ENCODE results near the gene MAP3K7. TPM values are rescaled to one million over a fixed set of nuclear protein-coding genes. Genes with fewer than 3 reads are reported as not detected.

The MAP3K7 gene
- total and polyA plus RNA-seq, 2 of the 4 experiments (the other 2 are of a cell fraction), result 26.5 to 29.9 TPM

GRCh38 chr6:90583179-90583835 is 3.6 kb downstream of the MAP3K7 start:
- Histone ChIP-seq H3K27ac (ENCODE audit: insufficient read depth, low read length) (no peak overlapping the region), H4K20me1 (ENCODE audit: insufficient read depth, low read length) (peaks cover 36% of the 10 kb centered on the region; the same call in 1 of the 2 replicates), H3K56ac (ENCODE audit: extremely low read depth, insufficient read depth, low read length) (no peak overlapping the region), H3K4ac (ENCODE audit: low read depth, low read length) (no peak overlapping the region), H4K5ac (ENCODE audit: low read depth, low read length) (no peak overlapping the region), H2AFZ (replicated peaks; ENCODE audit: low read length, poor library complexity) (no peak overlapping the region), H3K36me3 (ENCODE audit: control insufficient read depth, insufficient read depth, low read length) (no peaks in the 10 kb centered on the region), H3K4me2 (ENCODE audit: low read depth, low read length) (peak overlapping the region; percentile 87; the same call in 1 of the 2 replicates), H3K79me1 (ENCODE audit: low read depth in 1 of 2, low read length in 2 of 2) (peaks cover 0 to 39% of the 10 kb centered on the region in 2 experiments; a peak in 3 of 4 replicates), H4K91ac (ENCODE audit: insufficient read depth, low read depth, low read length) (no peak overlapping the region), H3K9me3 (ENCODE audit: control insufficient read depth, insufficient read depth, low read length) (no peaks in the 10 kb centered on the region), H3K4me3 (ENCODE audit: insufficient read depth, low read depth, low read length) (no peak overlapping the region), H4K8ac (ENCODE audit: low read depth in 2 of 2, low read length in 2 of 2) (no peak overlapping the region), H2BK15ac (ENCODE audit: low read depth, low read length) (no peak overlapping the region), H2AK5ac (ENCODE audit: low read depth, low read length) (no peak overlapping the region), H2BK20ac (ENCODE audit: low read depth, low read length) (no peak overlapping the region), H3K18ac (ENCODE audit: low read depth, low read length) (peak overlapping the region; percentile 41; the same call in 1 of the 2 replicates), H2AK9ac (replicated peaks; ENCODE audit: low read depth, low read length, poor library complexity) (no peak overlapping the region), H3K23ac (ENCODE audit: low read depth, low read length) (no peak overlapping the region), H3K4me1 (ENCODE audit: control insufficient read depth, insufficient read depth, low read length) (peaks cover 7% of the 10 kb centered on the region), H3K9me1 (ENCODE audit: insufficient read depth, low read length) (no peaks in the 10 kb centered on the region), H3K14ac (replicated peaks; ENCODE audit: low read depth, low read length) (no peak overlapping the region), H2BK5ac (ENCODE audit: low read depth, low read length, poor library complexity, severe bottlenecking) (peak overlapping the region; percentile 67), H2BK120ac (ENCODE audit: low read depth, low read length) (no peak overlapping the region), H3K9ac (ENCODE audit: low read depth, low read length) (no peak overlapping the region), H3K27me3 (ENCODE audit: control insufficient read depth, insufficient read depth, low read length) (no peaks in the 10 kb centered on the region)
- in situ Hi-C loops (cut with MboI; ENCODE audit: low sequenced_read_pairs), result no loop called here
- no TSS peak for BruUV-seq (replicated peaks)
- WGBS, 2 experiments (ENCODE audit: extremely low coverage in 2 of 2, insufficient read length in 1 of 2), result no CpG with 5 or more reads among the region's 2 CpGs
- ChIA-PET POLR2A (ENCODE audit: unreplicated experiment) (no interaction called here), CTCF (no interaction called here)
- ATAC-seq (ENCODE audit: low read depth), result no peak
- peak; percentile 41 for DNase-seq
- intact Hi-C loops (cut with micrococcal nuclease), result no loop called here
- TF ChIP-seq RAD21 (IDR thresholded peaks at IDR 0.05; ENCODE audit: low read length) (no peak), MXI1 (IDR thresholded peaks at IDR 0.05; ENCODE audit: borderline replicate concordance, low read depth, low read length) (no peak), RFX5 (IDR thresholded peaks at IDR 0.05; ENCODE audit: low read depth, low read length) (no peak), POLR2A (IDR thresholded peaks at IDR 0.05; ENCODE audit: low read depth, low read length) (no peak), RCOR1 (IDR thresholded peaks at IDR 0.05; ENCODE audit: insufficient replicate concordance, low read length) (no peak), MAZ (IDR thresholded peaks at IDR 0.05; ENCODE audit: borderline replicate concordance, low read depth, low read length) (no peak), CHD1 (IDR thresholded peaks at IDR 0.05; ENCODE audit: low read depth, low read length) (no peak), SMC3 (IDR thresholded peaks at IDR 0.05; ENCODE audit: low read depth, low read length) (no peak), FOS (IDR thresholded peaks at IDR 0.05; ENCODE audit: low read depth, low read length) (no peak), CEBPB (IDR thresholded peaks at IDR 0.05; ENCODE audit: low read depth, low read length) (no peak), NFE2L2 (IDR thresholded peaks at IDR 0.05; ENCODE audit: low read depth, low read length) (no peak)
- TF ChIP-seq, protein P1, sequence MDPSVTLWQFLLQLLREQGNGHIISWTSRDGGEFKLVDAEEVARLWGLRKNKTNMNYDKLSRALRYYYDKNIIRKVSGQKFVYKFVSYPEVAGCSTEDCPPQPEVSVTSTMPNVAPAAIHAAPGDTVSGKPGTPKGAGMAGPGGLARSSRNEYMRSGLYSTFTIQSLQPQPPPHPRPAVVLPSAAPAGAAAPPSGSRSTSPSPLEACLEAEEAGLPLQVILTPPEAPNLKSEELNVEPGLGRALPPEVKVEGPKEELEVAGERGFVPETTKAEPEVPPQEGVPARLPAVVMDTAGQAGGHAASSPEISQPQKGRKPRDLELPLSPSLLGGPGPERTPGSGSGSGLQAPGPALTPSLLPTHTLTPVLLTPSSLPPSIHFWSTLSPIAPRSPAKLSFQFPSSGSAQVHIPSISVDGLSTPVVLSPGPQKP (IDR thresholded peaks at IDR 0.05; ENCODE audit: borderline replicate concordance, low read depth, low read length), result no peak
- dilution Hi-C loops (cut with HindIII; ENCODE audit: low sequenced_read_pairs, unreplicated experiment), result no loop called here
